Measurements from ENCODE around the gene INMT. TPM values are rescaled to one million over a fixed set of nuclear protein-coding genes. Genes with fewer than 3 reads are reported as not detected.

The INMT gene
- total and polyA plus RNA-seq, 8 donors = 8.9 to 164 (median 21.6) TPM

GRCh38 chr7:30795161-30795948, 43.4 kb downstream of the INMT start:
- H3K36me3 ChIP-seq = peaks cover 0 to 20% of the 10 kb centered on the region in 2 donors
- H3K27me3 ChIP-seq = no peaks in the 10 kb centered on the region
- H3K27ac ChIP-seq = peak overlapping the region in 1 of 2 donors; percentile 14
- peaks cover 9 to 10% of the 10 kb centered on the region in 2 donors for H3K4me1 ChIP-seq
- no peak overlapping the region for H3K4me3 ChIP-seq
- TF ChIP-seq, protein P1, sequence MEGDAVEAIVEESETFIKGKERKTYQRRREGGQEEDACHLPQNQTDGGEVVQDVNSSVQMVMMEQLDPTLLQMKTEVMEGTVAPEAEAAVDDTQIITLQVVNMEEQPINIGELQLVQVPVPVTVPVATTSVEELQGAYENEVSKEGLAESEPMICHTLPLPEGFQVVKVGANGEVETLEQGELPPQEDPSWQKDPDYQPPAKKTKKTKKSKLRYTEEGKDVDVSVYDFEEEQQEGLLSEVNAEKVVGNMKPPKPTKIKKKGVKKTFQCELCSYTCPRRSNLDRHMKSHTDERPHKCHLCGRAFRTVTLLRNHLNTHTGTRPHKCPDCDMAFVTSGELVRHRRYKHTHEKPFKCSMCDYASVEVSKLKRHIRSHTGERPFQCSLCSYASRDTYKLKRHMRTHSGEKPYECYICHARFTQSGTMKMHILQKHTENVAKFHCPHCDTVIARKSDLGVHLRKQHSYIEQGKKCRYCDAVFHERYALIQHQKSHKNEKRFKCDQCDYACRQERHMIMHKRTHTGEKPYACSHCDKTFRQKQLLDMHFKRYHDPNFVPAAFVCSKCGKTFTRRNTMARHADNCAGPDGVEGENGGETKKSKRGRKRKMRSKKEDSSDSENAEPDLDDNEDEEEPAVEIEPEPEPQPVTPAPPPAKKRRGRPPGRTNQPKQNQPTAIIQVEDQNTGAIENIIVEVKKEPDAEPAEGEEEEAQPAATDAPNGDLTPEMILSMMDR (IDR thresholded peaks at IDR 0.05) = no peak
- peak; percentile 66 for ATAC-seq
- peak in 1 of 4 donors; percentile 36 for DNase-seq
- no peaks in the 10 kb centered on the region for H3K9me3 ChIP-seq
- intact Hi-C loops (cut with DNase I) = no loop called here

DNA sequence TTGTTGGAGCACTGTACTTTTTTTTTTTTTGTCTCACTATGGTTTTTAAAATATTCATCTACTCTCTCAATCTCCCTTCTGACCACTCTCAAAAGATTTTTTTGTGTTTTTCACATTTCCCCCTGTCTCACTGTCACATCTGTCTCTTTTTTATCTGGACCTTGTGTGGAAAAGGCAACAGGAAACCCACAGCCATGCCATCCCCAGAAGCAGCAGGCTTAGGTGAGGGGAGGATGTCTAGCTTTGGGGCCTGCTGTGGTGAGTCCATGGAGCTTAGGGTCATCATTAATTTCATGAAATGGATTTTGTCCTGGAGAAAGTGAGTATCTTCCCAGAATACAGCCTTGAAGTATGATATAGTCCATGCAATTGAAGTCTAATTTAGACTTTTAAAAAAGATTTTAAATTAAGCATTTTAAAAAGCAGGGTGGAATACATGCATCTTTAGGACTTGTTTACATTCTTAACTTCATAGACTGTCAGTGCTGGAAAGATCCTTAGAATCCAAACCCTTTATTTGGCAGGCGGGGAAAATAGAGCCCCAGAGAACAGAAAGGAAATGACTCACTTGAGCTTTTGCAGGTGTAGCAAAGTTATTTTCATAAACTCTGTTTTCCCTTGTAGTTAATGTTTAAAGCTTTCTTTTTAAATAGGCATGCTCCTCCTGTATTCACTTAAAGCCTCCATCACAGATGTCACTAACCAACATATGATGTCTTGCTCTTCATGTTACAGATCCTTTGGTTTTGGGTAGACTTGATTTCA, 44.4 kb downstream of the INMT start:
- Histone ChIP-seq H3K4me3 (no peak overlapping the region), H3K9me3 (no peaks in the 10 kb centered on the region), H3K27me3 (no peaks in the 10 kb centered on the region), H3K27ac (peak overlapping the region in 1 of 2 donors; percentile 14), H3K36me3 (peaks cover 0 to 16% of the 10 kb centered on the region in 2 donors), H3K4me1 (peaks cover 13 to 18% of the 10 kb centered on the region in 2 donors)
- TF ChIP-seq, protein P1 (IDR thresholded peaks at IDR 0.05) = no peak
- DNase-seq (no peak), ATAC-seq (peak; percentile 13)
- intact Hi-C loops (cut with DNase I) = no loop called here

GRCh38 chr7:30797176-30798040, 45.5 kb downstream of the INMT start:
- TF ChIP-seq, protein P1 (IDR thresholded peaks at IDR 0.05) = no peak
- Histone ChIP-seq H3K4me3 (no peak overlapping the region), H3K36me3 (peaks cover 0 to 8% of the 10 kb centered on the region in 2 donors), H3K27me3 (no peaks in the 10 kb centered on the region), H3K9me3 (no peaks in the 10 kb centered on the region), H3K4me1 (peaks cover 13 to 18% of the 10 kb centered on the region in 2 donors), H3K27ac (no peak overlapping the region)
- ATAC-seq (no peak), DNase-seq (no peak)
- intact Hi-C loops (cut with DNase I) = no loop called here

DNA sequence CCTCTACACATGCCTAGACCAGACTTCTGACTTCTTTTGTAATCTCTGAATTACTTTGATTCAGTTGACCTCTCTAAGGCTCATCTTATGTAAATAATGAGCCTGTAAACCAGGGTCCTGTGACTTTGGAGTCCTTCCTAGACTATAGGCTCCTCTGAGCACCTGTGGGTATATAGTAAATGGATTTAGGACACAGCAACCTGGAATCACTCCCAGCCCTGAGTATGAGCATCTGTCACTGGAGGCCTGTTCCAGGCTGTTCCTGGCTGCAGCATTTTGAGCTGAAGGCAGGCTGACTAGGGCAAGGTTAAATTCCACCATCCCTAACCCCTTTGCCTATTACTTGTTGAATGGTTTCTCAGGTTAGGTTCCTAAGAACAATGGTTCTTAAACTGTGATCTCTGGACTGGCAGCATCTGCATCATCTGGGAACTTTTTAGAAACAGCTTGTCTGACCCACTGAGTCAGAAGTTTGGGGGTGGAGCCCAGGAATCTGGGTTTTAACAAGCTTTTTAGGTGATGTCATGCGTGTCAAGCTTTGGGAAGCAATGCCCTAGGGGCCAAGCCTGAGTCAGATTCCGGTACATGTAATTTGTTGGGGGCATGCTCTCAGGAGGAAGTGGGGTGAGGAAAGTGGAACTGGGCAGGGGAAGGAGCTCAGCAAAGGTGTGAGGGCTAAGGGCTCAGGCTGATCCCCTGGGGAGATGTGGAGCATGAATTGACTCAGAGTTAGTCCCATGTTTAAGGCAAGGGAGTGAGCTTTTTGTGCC, 47.5 kb downstream of the INMT start:
- Histone ChIP-seq H3K27ac (no peak overlapping the region), H3K9me3 (no peaks in the 10 kb centered on the region), H3K27me3 (no peaks in the 10 kb centered on the region), H3K4me1 (peaks cover 22 to 26% of the 10 kb centered on the region in 2 donors), H3K36me3 (no peaks in the 10 kb centered on the region), H3K4me3 (no peak overlapping the region)
- TF ChIP-seq, protein P1 (IDR thresholded peaks at IDR 0.05) = no peak
- intact Hi-C loops (cut with DNase I) = no loop called here
- ATAC-seq (no peak), DNase-seq (no peak)

Data from left lung (tissue), 10 donors.